Osteoblast (primary cell): ENCODE results near the gene CHST15. TPM values are rescaled to one million over a fixed set of nuclear protein-coding genes. Genes with fewer than 3 reads are reported as not detected.

Experiments
- DNase-seq: peaks from one replicate; pipeline ENCODE4 v3.0.0; 2011; ENCODE audit warnings: low spot score, mixed read lengths; ENCODE audit not compliant: insufficient read length; ENCODE audit errors: missing footprints
- H2AFZ ChIP-seq: 2 replicates; pipeline ENCODE4 v1.6.0; 2011; ENCODE audit warnings: mild to moderate bottlenecking, low read length
- H3K27ac ChIP-seq: 2 replicates; pipeline ENCODE4 v1.5.1; 2011; ENCODE audit warnings: mild to moderate bottlenecking, low read depth, low read length, moderate library complexity
- H3K27me3 ChIP-seq: 2 replicates; pipeline ENCODE4 v1.6.0; 2012; ENCODE audit warnings: mild to moderate bottlenecking, control low read depth, inconsistent platforms, low read length, moderate library complexity; ENCODE audit not compliant: insufficient read depth
- H3K36me3 ChIP-seq: 2 replicates; pipeline ENCODE4 v1.5.1; 2011; ENCODE audit warnings: mild to moderate bottlenecking, low read length, control low read depth, moderate library complexity; ENCODE audit not compliant: insufficient read depth
- H3K4me1 ChIP-seq: 2 replicates; pipeline ENCODE4 v1.5.1; 2011; ENCODE audit warnings: mild to moderate bottlenecking, low read length, control low read depth, moderate library complexity; ENCODE audit not compliant: insufficient read depth
- H3K4me2 ChIP-seq: 2 replicates; pipeline ENCODE4 v1.6.0; 2011; ENCODE audit warnings: mild to moderate bottlenecking, low read length; ENCODE audit not compliant: insufficient read depth
- H3K4me3 ChIP-seq: fragments of 200-600 bp; sonication (generic); 3 replicates; pipeline ENCODE4 v1.5.1; 2012; ENCODE audit warnings: mild to moderate bottlenecking, low read length, inconsistent platforms; ENCODE audit not compliant: insufficient read depth
- H3K79me2 ChIP-seq: 2 replicates; pipeline ENCODE4 v1.6.0; 2012; ENCODE audit warnings: mild to moderate bottlenecking, low read length, control low read depth, inconsistent platforms; ENCODE audit not compliant: insufficient read depth
- H3K9me3 ChIP-seq: 2 replicates; pipeline ENCODE4 v1.5.1; 2011; ENCODE audit warnings: low read depth, low read length, control low read depth
- H4K20me1 ChIP-seq: 2 replicates; pipeline ENCODE4 v1.6.0; 2012; ENCODE audit warnings: mild to moderate bottlenecking, low read length, control low read depth; ENCODE audit not compliant: insufficient read depth
- CTCF ChIP-seq: IDR thresholded peaks from 2 replicates; pipeline ENCODE4 v1.5.1; 2011; ENCODE audit warnings: mild to moderate bottlenecking, low read depth, low read length, moderate library complexity; ENCODE audit errors: extremely low read depth
- total RNA-seq: library from RNA; depleted of rRNA; stranded (reverse); fragments of >200 nt; gene quantifications from 2 replicates; pipeline ENCODE4 v1.2.3, GENCODE V29; 2012

The CHST15 gene
- total RNA-seq, 1 donor, result 22.8 TPM

- H3K27me3 ChIP-seq, result no peaks in the 10 kb centered on the region
- no peaks in the 10 kb centered on the region for H4K20me1 ChIP-seq
- H3K27ac ChIP-seq, result no peak overlapping the region
- no peak overlapping the region for H2AFZ ChIP-seq
- DNase-seq, result no peak
- H3K9me3 ChIP-seq, result no peaks in the 10 kb centered on the region
- peak overlapping the region; percentile 40 for H3K4me2 ChIP-seq
- no peak overlapping the region for H3K4me3 ChIP-seq
- peaks cover 53% of the 10 kb centered on the region for H3K4me1 ChIP-seq
- H3K79me2 ChIP-seq, result no peaks in the 10 kb centered on the region
- H3K36me3 ChIP-seq, result no peaks in the 10 kb centered on the region
- no peak for TF ChIP-seq CTCF
Measured at GRCh38 chr10:123999956-124000615, 93.3 kb downstream of the CHST15 start.

- no peaks in the 10 kb centered on the region for H4K20me1 ChIP-seq
- DNase-seq, result no peak
- H3K4me1 ChIP-seq, result peaks cover 57% of the 10 kb centered on the region
Measured at GRCh38 chr10:123999261-123999660, 94.1 kb downstream of the CHST15 start.

GRCh38 chr10:123998197-123999141 lies 94.9 kb downstream of the CHST15 start:
- Histone ChIP-seq H3K27me3 (peaks cover 10% of the 10 kb centered on the region), H3K79me2 (no peaks in the 10 kb centered on the region), H4K20me1 (no peaks in the 10 kb centered on the region), H3K36me3 (no peaks in the 10 kb centered on the region), H3K4me3 (no peak overlapping the region), H3K9me3 (no peaks in the 10 kb centered on the region), H3K4me1 (peaks cover 57% of the 10 kb centered on the region), H3K4me2 (peak overlapping the region; percentile 75), H2AFZ (no peak overlapping the region), H3K27ac (peak overlapping the region; percentile 74)
- DNase-seq, result peak; percentile 71
- no peak for TF ChIP-seq CTCF

More at GRCh38 chr10:123999261-123999660, 94.1 kb downstream of the CHST15 start:
- no peak overlapping the region for H3K4me2 ChIP-seq
- TF ChIP-seq CTCF, result no peak
- H3K27me3 ChIP-seq, result peaks cover 3% of the 10 kb centered on the region
- H3K27ac ChIP-seq, result no peak overlapping the region
- H3K4me3 ChIP-seq, result no peak overlapping the region
- H2AFZ ChIP-seq, result no peak overlapping the region
- no peaks in the 10 kb centered on the region for H3K36me3 ChIP-seq
- H3K9me3 ChIP-seq, result no peaks in the 10 kb centered on the region
- H3K79me2 ChIP-seq, result no peaks in the 10 kb centered on the region
